Measurements from ENCODE around the gene MAP3K15.

DNA sequence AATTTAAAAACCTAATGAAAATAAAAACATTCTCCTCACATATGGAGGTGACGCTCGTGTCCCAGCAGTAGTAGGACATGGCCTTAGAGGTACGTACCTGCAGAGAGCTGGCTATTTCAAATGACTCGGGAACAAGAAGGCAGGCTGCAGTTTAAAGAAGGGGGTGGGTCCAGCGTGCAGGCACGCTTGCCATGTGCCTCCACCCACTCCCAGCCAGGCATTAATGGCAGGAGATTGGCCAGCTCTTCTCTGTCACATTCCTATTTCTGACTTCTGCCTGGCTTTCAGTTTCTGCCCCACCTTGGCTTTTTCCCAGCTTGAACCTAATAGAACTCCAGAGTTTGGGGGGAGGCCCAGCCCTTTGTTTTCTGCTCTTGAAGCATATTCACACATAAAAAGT lies 154.4 kb downstream of the MAP3K15 start:
- TF ChIP-seq TCF12 (IDR thresholded peaks at IDR 0.05) (no peak), CTCF (IDR thresholded peaks at IDR 0.05) (no peak), RFX5 (IDR thresholded peaks at IDR 0.05; ENCODE audit: low read length) (no peak), POLR2AphosphoS5 (IDR thresholded peaks at IDR 0.05; ENCODE audit: low read depth, low read length) (no peak)
